Activated CD8-positive, alpha-beta T cell treated with anti-CD3 and anti-CD28 coated beads for 36 hours (primary cell): ENCODE results near the gene SIX4. TPM values are rescaled to one million over a fixed set of nuclear protein-coding genes. Genes with fewer than 3 reads are reported as not detected.

Source experiments
- ATAC-seq: fragments of 200-7000 bp; cut with Tn5 transposase; one replicate; pipeline ENCODE4 v1.10.0; 2021; ENCODE audit warnings: mild to moderate bottlenecking, moderate library complexity
- CTCF ChIA-PET: fragments of 350-600 bp; sonication (Branson Sonifier 250); formaldehyde crosslinking; loops from one replicate; lab custom pipeline; 2021; ENCODE audit warnings: antibody characterized with exemption; lab: Charles Lee
- POLR2A ChIA-PET: fragments of 350-600 bp; sonication (Branson Sonifier 250); formaldehyde crosslinking; loops from one replicate; lab custom pipeline; 2021; ENCODE audit warnings: antibody characterized with exemption; lab: Charles Lee
- DNase-seq: peaks from one replicate; pipeline ENCODE4 v3.0.0-alpha.2; 2020
- H3K27ac Mint-ChIP-seq: one replicate; pipeline ENCODE4 v1.8.0; 2021; ENCODE audit warnings: mild to moderate bottlenecking, mixed read lengths
- H3K27me3 Mint-ChIP-seq: one replicate; pipeline ENCODE4 v1.8.0; 2021; ENCODE audit warnings: mixed read lengths
- H3K36me3 Mint-ChIP-seq: one replicate; pipeline ENCODE4 v1.8.0; 2021; ENCODE audit warnings: low read depth, mixed read lengths
- H3K4me1 Mint-ChIP-seq: one replicate; pipeline ENCODE4 v1.8.0; 2021; ENCODE audit warnings: low read depth, mixed read lengths
- H3K4me3 Mint-ChIP-seq: one replicate; pipeline ENCODE4 v1.8.0; 2021; ENCODE audit warnings: mild to moderate bottlenecking, moderate library complexity, mixed read lengths
- H3K9me3 Mint-ChIP-seq: one replicate; pipeline ENCODE4 v1.8.0; 2021; ENCODE audit warnings: mixed read lengths
- CTCF ChIP-seq: fragments of 200-600 bp; IDR thresholded peaks from one replicate; pipeline ENCODE4 v1.8.0; 2022; ENCODE audit warnings: antibody characterized with exemption, mild to moderate bottlenecking
- intact Hi-C: fragments of 100-400 bp; cut with micrococcal nuclease; formaldehyde crosslinking; loops from one replicate; pipeline ENCODE4 v1.10.0; 2022
- total RNA-seq, 2 experiments: library from RNA; stranded (reverse); gene quantifications; one replicate each; pipeline ENCODE4 v1.2.3, GENCODE V29; 2021

Gene SIX4
- total RNA-seq, 2 experiments from 2014 or later: not detected

GRCh38 chr14:60662982-60663381 lies 61.2 kb downstream of the SIX4 start:
- POLR2A ChIA-PET: no interaction called here
- no peaks in the 10 kb centered on the region for H3K9me3 Mint-ChIP-seq
- no peak for DNase-seq
- no peak overlapping the region for H3K4me3 Mint-ChIP-seq
- H3K27ac Mint-ChIP-seq: no peak overlapping the region
- CTCF ChIA-PET: no interaction called here
- no peak for ATAC-seq
- intact Hi-C loops: no loop called here
- TF ChIP-seq CTCF: no peak
- peaks cover 55% of the 10 kb centered on the region for H3K27me3 Mint-ChIP-seq
- H3K36me3 Mint-ChIP-seq: no peaks in the 10 kb centered on the region
- peaks cover 3% of the 10 kb centered on the region for H3K4me1 Mint-ChIP-seq

- Mint-ChIP-seq H3K9me3 (no peaks in the 10 kb centered on the region), H3K36me3 (no peaks in the 10 kb centered on the region), H3K4me1 (peaks cover 8% of the 10 kb centered on the region), H3K27me3 (peaks cover 62% of the 10 kb centered on the region), H3K27ac (no peak overlapping the region), H3K4me3 (no peak overlapping the region)
- POLR2A ChIA-PET: no interaction called here
- ATAC-seq (no peak), DNase-seq (no peak)
- CTCF ChIA-PET: interaction anchor here (1.8 kb wide), 1 partner anchor 37 kb away, joined by 4 read pairs; no protein-coding TSS in a partner anchor
- intact Hi-C loops: no loop called here
- TF ChIP-seq CTCF: no peak
Observed at GRCh38 chr14:60661721-60662120, 62.4 kb downstream of the SIX4 start.

Other genes with a start within 250 kb of the SIX4 start
- gene C14orf39, start 238.3 kb downstream of the SIX4 start, total RNA-seq: not detected
- gene SIX6, start 215.2 kb downstream of the SIX4 start, total RNA-seq: not detected
- gene SIX1, start 74.9 kb downstream of the SIX4 start, total RNA-seq: not detected
- 10 to 100 TPM; 41.6 to 44.1 TPM for gene MNAT1, start 10.4 kb upstream of the SIX4 start, total RNA-seq